A549 (cell line): Measurements from ENCODE around the gene SUN2. TPM values are rescaled to one million over a fixed set of nuclear protein-coding genes. Genes with fewer than 3 reads are reported as not detected.

Experiments
- ATAC-seq, 2 experiments: fragments of 200-7000 bp in 1 of 2; fragments of >200 bp in 1 of 2; cut with Nextera tagmentation in 1 of 2; cut with Tn5 transposase in 1 of 2; 3 replicates each; pipeline versions ENCODE4 v1.8.0 to v1.9.1; 2018 to 2020; ENCODE audit warnings: mild to moderate bottlenecking in 1 of 2, moderate library complexity in 1 of 2
- CTCF ChIA-PET: fragments of 300-600 bp; sonication (Branson Sonifier 250); formaldehyde crosslinking; extraction: SDS; loops from one replicate; lab custom pipeline; 2021; ENCODE audit warnings: antibody characterized with exemption, inconsistent platforms; lab: Yijun Ruan, JAX
- POLR2A ChIA-PET: fragments of 350-600 bp; formaldehyde crosslinking; extraction: SDS; loops from one replicate; lab custom pipeline; 2021; ENCODE audit warnings: antibody characterized with exemption, inconsistent platforms; lab: Yijun Ruan, JAX
- DNase-seq, 2 experiments: peaks; one replicate each; pipeline versions ENCODE4 v3.0.0 to v3.0.0-alpha.2; 2011 to 2016; ENCODE audit warnings: low read depth in 1 of 2, low spot score in 1 of 2
- FAIRE-seq: peaks from 2 replicates; lab custom pipeline; 2011; peaks lifted over from hg19 to GRCh38; lab: Jason Lieb, UNC
- H3K27ac ChIP-seq, 2 experiments: fragments of >200 bp; sonication (Bioruptor Twin); formaldehyde crosslinking; 3 replicates each; pipeline ENCODE4 v1.5.1; 2016 to 2017
- H3K4me1 ChIP-seq: fragments of >200 bp; sonication (Bioruptor Twin); formaldehyde crosslinking; 3 replicates; pipeline ENCODE4 v1.6.1; 2016
- H3K4me2 ChIP-seq: fragments of >200 bp; sonication (Bioruptor Twin); formaldehyde crosslinking; 3 replicates; pipeline ENCODE4 v1.6.1; 2016
- H3K4me3 ChIP-seq: fragments of >200 bp; sonication (Bioruptor Twin); formaldehyde crosslinking; 3 replicates; pipeline ENCODE4 v1.5.1; 2016
- H3K9me3 ChIP-seq: fragments of >200 bp; sonication (Bioruptor Twin); formaldehyde crosslinking; 3 replicates; pipeline ENCODE4 v1.6.1; 2016
- CHD2 ChIP-seq: fragments of 150-350 bp; IDR thresholded peaks from 2 replicates; pipeline ENCODE4 v1.6.1; 2014; ENCODE audit warnings: low read length; ENCODE audit not compliant: partially characterized antibody
- CHD4 ChIP-seq: fragments of 200-600 bp; sonication (generic); IDR thresholded peaks from 2 replicates; pipeline ENCODE4 v1.6.1; 2016; ENCODE audit warnings: antibody characterized with exemption, mild to moderate bottlenecking, borderline replicate concordance
- EHF ChIP-seq: fragments of 250-450 bp; sonication (Bioruptor Pico); IDR thresholded peaks from 2 replicates; pipeline ENCODE4 v1.5.0; 2020; ENCODE audit warnings: mild to moderate bottlenecking
- HEYL ChIP-seq: fragments of 250-450 bp; sonication (Bioruptor Pico); IDR thresholded peaks from 2 replicates; pipeline ENCODE4 v1.8.0; 2021; ENCODE audit warnings: mild to moderate bottlenecking, moderate library complexity
- HOXA7 ChIP-seq: fragments of 250-450 bp; sonication (Bioruptor Pico); IDR thresholded peaks from 2 replicates; pipeline ENCODE4 v1.5.0; 2020; ENCODE audit warnings: mild to moderate bottlenecking, moderate library complexity
- HOXB5 ChIP-seq: fragments of 250-450 bp; sonication (Bioruptor Pico); IDR thresholded peaks from 2 replicates; pipeline ENCODE4 v1.5.0; 2020; ENCODE audit warnings: mild to moderate bottlenecking, moderate library complexity
- JUN ChIP-seq, 2 experiments: fragments of >200 bp; sonication (Bioruptor Twin); formaldehyde crosslinking; IDR thresholded peaks; 2 replicates in 1 of 2; 3 replicates in 1 of 2; pipeline ENCODE4 v1.6.1; 2016 to 2017
- KDM1A ChIP-seq: fragments of 200-600 bp; sonication (generic); IDR thresholded peaks from 2 replicates; pipeline ENCODE4 v1.6.1; 2016; ENCODE audit warnings: low read depth, mild to moderate bottlenecking
- MYC ChIP-seq: IDR thresholded peaks from 2 replicates; pipeline ENCODE4 v1.6.1; 2012; ENCODE audit warnings: mild to moderate bottlenecking, inconsistent platforms, low read length, improper control_type of control experiment, borderline replicate concordance
- RCOR1 ChIP-seq: fragments of 150-350 bp; IDR thresholded peaks from 2 replicates; pipeline ENCODE4 v1.6.1; 2014; ENCODE audit warnings: antibody characterized with exemption, low read length, low read depth
- TFCP2L1 ChIP-seq: fragments of 250-450 bp; sonication (Bioruptor Pico); IDR thresholded peaks from 2 replicates; pipeline ENCODE4 v1.5.0; 2021; ENCODE audit warnings: mild to moderate bottlenecking
- TP53 ChIP-seq: fragments of 250-450 bp; sonication (Bioruptor Pico); IDR thresholded peaks from 2 replicates; pipeline ENCODE4 v1.5.0; 2021; ENCODE audit warnings: mild to moderate bottlenecking, moderate library complexity
- ZFP36 ChIP-seq: fragments of 450-650 bp; IDR thresholded peaks from 2 replicates; pipeline ENCODE4 v1.6.1; 2014; ENCODE audit warnings: borderline replicate concordance; ENCODE audit not compliant: partially characterized antibody
- WGBS: methylation state at CpG from one replicate; pipeline ENCODE4 v1.1.6; 2017; ENCODE audit errors: missing lambda C conversion rate; 5-methylcytosine and 5-hydroxymethylcytosine counted together
- polyA plus RNA-seq, 4 experiments: library from polyadenylated mRNA; depleted of rRNA in 3 of 4; stranded (reverse); fragments of >200 nt; fragmentation: RNase III in 1 of 4; extraction: RNeasy Plus Mini Kit Qiagen cat#74134 plus additional on column Dnase treatment in 1 of 4; gene quantifications; 2 replicates in 3 of 4; 3 replicates in 1 of 4; pipeline ENCODE4 v1.2.3, GENCODE V29; 2011 to 2017
- TF ChIP-seq, protein P1 (sequence below): IDR thresholded peaks from 2 replicates; pipeline ENCODE4 v1.6.1; 2012
- TF ChIP-seq, protein P2 (sequence below): IDR thresholded peaks from 2 replicates; pipeline ENCODE4 v1.6.1; 2012; ENCODE audit warnings: low read depth, borderline replicate concordance
- TF ChIP-seq, protein P3 (sequence below): fragments of 250-450 bp; sonication (Bioruptor Pico); IDR thresholded peaks from 2 replicates; pipeline ENCODE4 v1.5.0; 2021; ENCODE audit warnings: mild to moderate bottlenecking, moderate library complexity, borderline replicate concordance
- TF ChIP-seq, protein P4 (sequence below): fragments of 250-450 bp; sonication (Bioruptor Pico); IDR thresholded peaks from 2 replicates; pipeline ENCODE4 v1.5.0; 2020; ENCODE audit warnings: low read depth, mild to moderate bottlenecking, moderate library complexity

Gene SUN2
- polyA plus RNA-seq, 2 of the 4 experiments (the other 2 are of a cell fraction) = 12.6 to 24.0 TPM

DNA sequence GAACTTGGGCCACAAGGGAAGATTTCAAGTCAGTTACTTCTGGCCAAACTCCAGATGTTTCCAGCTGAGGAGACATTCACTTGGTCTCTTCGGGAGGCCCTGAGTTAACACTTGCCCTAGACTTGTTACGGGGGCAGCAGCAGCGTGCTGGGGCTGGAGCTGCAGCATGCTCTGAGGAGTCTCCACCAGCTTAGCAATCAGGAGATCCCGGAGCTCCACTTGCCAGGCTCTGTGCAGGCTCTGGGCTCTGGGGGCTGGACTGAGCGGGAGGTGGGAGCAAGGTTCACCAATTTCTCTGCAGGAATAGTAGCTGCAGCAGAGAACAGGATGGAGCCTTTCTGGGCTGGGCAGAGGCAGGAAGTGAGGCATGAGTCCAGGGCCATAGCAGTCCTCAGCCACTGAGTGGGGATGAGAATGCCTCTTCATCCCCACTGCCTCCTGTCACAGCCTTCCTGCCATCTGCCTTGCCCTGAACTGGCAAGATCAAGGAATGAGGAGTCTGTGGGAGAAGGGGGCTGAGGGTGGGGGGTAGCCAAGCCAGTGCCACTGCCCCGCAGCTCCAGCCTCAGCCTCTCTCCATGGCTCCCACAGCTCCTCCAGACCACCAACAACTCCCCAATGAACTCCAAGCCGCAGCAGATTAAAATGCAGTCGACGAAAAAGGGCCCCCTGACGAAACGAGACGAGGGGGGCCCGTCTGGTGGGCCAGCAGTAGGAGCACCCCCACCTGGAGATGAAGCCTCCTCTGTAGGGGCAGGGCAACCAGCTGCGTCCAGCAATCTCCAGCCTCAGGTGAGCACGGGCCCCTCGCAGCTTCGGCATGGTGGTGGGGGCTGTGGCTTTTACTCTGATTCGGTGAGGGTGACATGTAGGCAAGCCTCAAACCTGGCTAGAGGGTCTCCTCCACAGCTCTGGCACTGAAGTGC, 26.7 kb downstream of the SUN2 start:
- H3K9me3 ChIP-seq = no peaks in the 10 kb centered on the region
- no peak for FAIRE-seq
- POLR2A ChIA-PET = no interaction called here
- no peak for DNase-seq
- CTCF ChIA-PET = interaction anchor here (1.0 to 1.1 kb wide), 2 partner anchors 10 to 11 kb away, joined by 3 to 4 read pairs; no protein-coding TSS in a partner anchor
- no peak for ATAC-seq
- no peak for TF ChIP-seq MYC
- TF ChIP-seq HOXB5 (CRISPR knock-in tag) = no peak
- no peak for TF ChIP-seq CHD4
- TF ChIP-seq EHF (CRISPR knock-in tag) = no peak
- no peak for TF ChIP-seq TP53 (CRISPR knock-in tag)
- no peak for TF ChIP-seq HOXA7 (CRISPR knock-in tag)
- no peak for TF ChIP-seq JUN (IDR thresholded peaks at IDR 0.05)
- no peak for TF ChIP-seq HEYL (CRISPR knock-in tag)
- TF ChIP-seq KDM1A = no peak
- TF ChIP-seq, protein P1, sequence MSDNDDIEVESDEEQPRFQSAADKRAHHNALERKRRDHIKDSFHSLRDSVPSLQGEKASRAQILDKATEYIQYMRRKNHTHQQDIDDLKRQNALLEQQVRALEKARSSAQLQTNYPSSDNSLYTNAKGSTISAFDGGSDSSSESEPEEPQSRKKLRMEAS = no peak
- TF ChIP-seq RCOR1 = no peak
- TF ChIP-seq, protein P2, sequence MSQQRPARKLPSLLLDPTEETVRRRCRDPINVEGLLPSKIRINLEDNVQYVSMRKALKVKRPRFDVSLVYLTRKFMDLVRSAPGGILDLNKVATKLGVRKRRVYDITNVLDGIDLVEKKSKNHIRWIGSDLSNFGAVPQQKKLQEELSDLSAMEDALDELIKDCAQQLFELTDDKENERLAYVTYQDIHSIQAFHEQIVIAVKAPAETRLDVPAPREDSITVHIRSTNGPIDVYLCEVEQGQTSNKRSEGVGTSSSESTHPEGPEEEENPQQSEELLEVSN = no peak
- no peak for TF ChIP-seq TFCP2L1
- no peak for TF ChIP-seq CHD2
- TF ChIP-seq, protein P3, sequence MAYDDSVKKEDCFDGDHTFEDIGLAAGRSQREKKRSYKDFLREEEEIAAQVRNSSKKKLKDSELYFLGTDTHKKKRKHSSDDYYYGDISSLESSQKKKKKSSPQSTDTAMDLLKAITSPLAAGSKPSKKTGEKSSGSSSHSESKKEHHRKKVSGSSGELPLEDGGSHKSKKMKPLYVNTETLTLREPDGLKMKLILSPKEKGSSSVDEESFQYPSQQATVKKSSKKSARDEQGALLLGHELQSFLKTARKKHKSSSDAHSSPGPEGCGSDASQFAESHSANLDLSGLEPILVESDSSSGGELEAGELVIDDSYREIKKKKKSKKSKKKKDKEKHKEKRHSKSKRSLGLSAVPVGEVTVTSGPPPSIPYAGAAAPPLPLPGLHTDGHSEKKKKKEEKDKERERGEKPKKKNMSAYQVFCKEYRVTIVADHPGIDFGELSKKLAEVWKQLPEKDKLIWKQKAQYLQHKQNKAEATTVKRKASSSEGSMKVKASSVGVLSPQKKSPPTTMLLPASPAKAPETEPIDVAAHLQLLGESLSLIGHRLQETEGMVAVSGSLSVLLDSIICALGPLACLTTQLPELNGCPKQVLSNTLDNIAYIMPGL (CRISPR knock-in tag) = no peak
- no peak overlapping the region for H3K27ac ChIP-seq
- H3K4me3 ChIP-seq = no peak overlapping the region
- H3K4me2 ChIP-seq = no peak overlapping the region
- no peaks in the 10 kb centered on the region for H3K4me1 ChIP-seq
- 88% methylated on average over 8 of the region's 18 CpGs for WGBS

DNA sequence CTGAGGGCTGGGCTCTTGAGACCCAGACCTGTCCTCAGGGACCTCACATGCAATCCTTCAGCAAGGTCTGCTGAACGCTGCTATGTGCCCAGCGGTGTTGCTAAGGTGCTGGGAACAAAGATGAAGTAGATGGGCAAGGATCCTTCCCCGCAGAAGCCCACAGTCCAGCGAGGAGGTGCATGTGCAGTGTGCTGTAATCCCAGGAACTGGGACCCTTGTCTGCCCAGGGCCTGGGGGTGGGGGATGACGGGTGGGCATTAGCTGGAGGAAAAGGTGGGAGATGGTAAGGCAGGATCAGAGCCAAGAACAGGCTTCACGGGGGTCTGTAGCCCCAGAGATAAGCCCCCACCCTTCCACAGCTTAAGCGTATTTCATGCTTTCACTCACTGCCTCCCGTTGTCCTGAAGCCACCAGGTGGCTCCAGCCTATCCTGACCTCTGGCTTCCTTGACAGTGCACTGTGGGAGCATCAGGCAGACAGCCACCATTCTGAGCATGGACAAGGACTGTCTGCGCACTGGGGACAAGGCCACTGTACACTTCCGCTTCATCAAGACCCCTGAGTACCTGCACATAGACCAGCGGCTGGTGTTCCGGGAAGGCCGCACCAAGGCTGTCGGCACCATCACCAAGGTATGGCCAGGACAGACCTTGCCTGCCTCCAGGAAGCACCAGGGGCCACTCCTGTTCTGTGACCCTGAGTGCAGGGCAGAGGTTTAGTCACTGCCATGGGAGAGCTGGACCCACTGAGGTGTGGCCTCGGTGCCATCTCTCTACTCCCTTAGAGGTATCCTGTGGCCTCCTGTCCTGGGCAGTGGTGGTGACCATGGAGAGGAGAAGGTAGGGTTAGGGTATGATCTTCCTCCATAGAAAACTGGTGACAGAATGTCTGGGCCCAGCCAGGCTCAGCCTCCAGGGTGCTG, 28.0 kb downstream of the SUN2 start:
- ATAC-seq = no peak

More for the DNA sequence above, 28.0 kb downstream of the SUN2 start:
- no peaks in the 10 kb centered on the region for H3K9me3 ChIP-seq
- POLR2A ChIA-PET = no interaction called here
- TF ChIP-seq, protein P4, sequence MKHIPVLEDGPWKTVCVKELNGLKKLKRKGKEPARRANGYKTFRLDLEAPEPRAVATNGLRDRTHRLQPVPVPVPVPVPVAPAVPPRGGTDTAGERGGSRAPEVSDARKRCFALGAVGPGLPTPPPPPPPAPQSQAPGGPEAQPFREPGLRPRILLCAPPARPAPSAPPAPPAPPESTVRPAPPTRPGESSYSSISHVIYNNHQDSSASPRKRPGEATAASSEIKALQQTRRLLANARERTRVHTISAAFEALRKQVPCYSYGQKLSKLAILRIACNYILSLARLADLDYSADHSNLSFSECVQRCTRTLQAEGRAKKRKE (CRISPR knock-in tag) = no peak
- TF ChIP-seq HOXA7 (CRISPR knock-in tag) (no peak), ZFP36 (no peak)
- TF ChIP-seq, all 56 proteins: peak for 0
- CTCF ChIA-PET = interaction anchor here (0.6 to 1.4 kb wide), 2 partner anchors 25 to 142 kb away, joined by 3 read pairs; no protein-coding TSS in a partner anchor
- no peak overlapping the region for H3K4me2 ChIP-seq
- DNase-seq (no peak), FAIRE-seq (no peak)
- no peaks in the 10 kb centered on the region for H3K4me1 ChIP-seq
- no peak overlapping the region for H3K4me3 ChIP-seq
- 89% methylated on average over 6 of the region's 15 CpGs for WGBS
- no peak overlapping the region for H3K27ac ChIP-seq
